Measurements from ENCODE around the gene BCCIP.

The BCCIP gene

DNA sequence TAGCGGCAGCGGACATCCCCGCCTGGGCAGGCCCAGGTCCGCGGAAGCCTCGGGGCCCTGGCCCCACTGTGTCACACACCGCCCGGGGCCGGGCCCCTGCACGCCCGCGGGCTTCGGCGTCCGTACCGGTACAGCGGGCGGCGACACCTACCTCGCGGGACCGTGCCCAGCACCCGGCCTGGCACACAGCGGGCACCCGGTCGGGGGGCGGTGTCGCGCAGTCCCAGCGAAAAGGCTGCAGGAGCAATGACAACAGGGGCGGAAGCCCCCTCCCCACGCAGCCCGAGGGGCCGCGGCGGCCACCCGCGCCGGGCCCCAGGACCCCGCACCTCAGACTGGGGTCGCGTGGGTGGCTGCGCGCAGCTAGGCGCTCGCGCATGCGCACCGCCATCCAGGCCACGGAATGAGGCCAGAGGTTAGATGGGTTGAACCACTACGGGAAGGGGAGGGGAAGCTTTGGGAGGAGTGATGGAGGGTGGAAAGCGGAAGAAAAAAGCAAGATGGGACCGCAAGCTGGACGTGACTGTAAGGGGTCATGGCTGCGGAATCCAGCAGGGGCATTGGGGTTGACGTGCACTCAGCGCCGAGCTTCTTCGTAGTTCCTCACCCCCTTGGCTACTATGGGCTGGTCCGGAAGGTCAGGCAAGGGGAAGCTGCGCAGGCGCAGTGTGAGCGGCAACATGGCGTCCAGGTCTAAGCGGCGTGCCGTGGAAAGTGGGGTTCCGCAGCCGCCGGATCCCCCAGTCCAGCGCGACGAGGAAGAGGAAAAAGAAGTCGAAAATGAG, at the start of gene BCCIP, which contains the start of gene UROS:
Gene BCCIP (plus strand): TSS at position 669 of the 785 bp plus-strand sequence. CDS start 12 bp downstream, at position 681.
Gene UROS (minus strand): TSS at position 381 of the 785 bp plus-strand sequence. CDS start 6,759 bp downstream, outside the sequence.
- peak; percentile 92 for DNase-seq

DNA sequence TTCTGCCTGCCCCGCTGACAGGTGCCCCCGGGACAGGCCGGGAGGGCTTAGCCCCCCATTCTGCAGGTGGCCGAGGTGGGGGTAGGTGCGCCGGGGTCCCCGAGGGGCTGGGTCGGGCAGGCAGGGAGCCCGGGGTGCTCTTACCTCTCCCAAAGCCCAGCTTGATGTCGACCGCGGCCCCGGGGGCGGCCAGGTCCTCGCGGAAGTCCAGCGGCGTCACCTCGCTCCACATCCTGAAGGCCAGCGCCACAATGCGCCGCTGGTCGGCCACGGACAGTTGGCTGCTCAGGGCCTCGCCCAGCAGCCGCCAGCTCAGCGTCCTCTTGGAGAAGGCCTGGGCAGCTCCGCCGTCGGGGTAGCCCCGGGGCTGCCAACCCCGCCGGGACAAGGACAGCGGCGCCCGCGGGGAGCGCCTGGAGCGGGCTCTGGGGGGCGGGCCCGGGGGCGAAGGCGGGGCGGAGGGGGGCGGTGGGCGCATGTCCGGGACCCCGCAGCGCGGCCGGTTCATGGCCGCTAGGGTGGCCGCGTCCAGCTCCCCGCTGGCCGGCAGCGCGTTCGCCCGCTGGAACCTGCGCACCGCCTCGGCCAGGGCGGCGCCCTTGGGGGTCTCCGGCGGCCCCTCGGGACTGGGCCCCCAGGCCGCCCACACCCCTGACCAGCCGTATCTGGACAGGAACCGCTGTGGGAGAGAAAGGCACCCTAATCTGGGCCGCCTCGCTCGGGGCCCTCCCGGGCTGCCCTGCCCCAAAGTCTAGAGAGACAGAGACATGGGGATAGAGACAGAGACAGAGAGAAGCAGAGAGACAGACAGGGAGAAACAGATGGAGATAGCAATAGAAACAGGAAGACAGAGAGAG, 49.4 kb upstream of the BCCIP start:
- DNase-seq = no peak

DNA sequence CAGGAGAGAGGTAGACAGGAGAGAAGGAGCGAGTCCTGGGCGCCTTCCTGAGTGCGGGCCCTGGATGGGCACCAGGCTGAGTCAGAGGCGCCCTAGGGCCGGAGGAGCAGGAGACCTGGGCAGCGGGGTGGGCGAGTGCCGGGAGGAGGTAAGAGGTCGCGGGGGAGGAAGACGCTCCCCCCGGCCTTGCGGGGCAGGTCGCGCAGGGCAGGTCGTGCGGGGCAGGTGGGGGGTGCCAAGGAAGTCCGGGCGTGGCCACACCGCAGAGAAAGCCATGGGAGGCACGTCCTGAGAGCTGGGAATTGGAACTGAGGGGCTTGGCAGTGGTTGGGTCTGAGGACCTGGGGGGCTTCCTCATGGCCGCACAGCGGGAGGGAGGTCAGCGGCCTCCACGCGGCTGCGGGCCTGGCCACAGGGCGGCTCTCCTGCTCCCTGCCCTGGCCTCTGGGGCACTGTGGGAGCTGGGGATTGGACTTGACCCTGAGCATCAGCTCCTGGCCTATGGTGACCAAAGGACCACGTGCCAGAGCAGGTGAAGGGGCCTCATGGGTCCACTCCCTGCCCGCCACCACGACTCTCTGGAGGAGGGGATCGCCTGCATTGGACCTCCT, 48.7 kb upstream of the BCCIP start:
- DNase-seq = no peak

DNA sequence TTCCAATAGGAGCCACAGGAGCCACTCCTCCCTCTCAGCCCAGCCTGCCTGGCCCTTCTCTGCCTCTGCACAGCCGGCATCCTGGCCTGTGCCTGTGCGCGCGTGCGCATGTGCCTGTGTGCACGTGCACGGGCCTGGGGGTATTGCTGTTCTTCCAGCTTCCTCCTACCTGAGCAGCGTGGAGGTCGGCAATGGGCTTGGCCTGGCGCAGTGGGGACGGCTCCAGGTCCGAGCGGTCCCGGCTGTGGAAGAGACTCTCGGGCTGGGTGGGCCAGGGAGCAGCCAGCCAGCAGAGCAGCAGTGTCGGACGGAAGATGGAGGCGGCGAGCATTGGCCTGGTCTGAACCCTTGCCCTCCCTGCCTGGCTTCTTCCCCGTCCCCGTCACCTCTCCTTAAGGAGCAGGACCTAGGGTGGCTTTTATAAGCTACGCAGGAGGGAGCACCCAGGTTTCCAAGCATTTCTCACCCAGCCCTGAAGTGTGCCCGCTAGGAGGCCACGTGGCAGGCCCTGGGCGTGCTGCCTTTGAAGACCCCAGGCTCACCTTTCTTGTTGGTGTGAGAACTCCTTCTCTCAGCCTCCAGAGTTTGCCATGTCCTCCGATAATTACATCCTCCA, 47.7 kb upstream of the BCCIP start, which contains the start of gene MMP21:
Gene MMP21 (minus strand): TSS at position 331 of the 616 bp plus-strand sequence. CDS start 0 bp downstream, at position 331.
- no peak for DNase-seq

DNA sequence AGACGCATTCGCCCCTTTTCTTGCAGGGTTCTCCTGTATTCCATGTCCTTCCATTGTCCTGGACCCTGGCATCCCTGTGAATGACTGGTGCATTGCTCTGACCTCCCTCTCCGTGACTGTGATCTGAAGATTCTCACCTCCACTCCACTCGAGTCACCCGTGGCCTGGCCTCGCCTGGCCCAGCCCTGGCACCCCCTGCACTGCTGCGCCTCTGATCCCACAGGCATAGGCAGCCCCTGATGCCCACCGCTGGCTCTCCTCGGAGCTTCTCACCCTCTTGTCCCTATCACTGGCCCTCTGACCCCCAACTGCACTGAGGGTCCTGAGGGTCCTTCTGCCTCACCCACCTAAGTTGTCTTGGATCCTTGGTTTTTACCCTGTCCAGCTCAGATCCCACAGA, 45.5 kb upstream of the BCCIP start:
- no peak for DNase-seq

DNA sequence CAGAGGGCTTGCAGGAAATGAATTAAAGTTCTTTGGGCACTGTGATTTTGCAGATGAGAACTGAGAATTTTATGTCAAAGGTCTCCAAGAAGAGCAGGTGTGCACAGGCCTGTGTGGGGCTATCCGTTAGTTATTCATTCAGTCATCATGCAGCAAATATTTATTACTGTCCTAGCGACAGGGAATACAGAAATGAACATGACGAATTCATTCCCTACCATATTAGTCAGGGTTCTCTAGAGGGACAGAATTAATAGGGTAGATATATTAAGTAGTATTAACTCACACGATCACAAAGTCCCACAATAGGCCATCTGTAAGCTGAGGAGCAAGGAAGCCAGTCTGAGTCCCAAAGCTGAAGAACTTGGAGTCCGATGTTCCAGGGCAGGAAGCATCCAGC, 44.8 kb upstream of the BCCIP start:
- DNase-seq = no peak

DNA sequence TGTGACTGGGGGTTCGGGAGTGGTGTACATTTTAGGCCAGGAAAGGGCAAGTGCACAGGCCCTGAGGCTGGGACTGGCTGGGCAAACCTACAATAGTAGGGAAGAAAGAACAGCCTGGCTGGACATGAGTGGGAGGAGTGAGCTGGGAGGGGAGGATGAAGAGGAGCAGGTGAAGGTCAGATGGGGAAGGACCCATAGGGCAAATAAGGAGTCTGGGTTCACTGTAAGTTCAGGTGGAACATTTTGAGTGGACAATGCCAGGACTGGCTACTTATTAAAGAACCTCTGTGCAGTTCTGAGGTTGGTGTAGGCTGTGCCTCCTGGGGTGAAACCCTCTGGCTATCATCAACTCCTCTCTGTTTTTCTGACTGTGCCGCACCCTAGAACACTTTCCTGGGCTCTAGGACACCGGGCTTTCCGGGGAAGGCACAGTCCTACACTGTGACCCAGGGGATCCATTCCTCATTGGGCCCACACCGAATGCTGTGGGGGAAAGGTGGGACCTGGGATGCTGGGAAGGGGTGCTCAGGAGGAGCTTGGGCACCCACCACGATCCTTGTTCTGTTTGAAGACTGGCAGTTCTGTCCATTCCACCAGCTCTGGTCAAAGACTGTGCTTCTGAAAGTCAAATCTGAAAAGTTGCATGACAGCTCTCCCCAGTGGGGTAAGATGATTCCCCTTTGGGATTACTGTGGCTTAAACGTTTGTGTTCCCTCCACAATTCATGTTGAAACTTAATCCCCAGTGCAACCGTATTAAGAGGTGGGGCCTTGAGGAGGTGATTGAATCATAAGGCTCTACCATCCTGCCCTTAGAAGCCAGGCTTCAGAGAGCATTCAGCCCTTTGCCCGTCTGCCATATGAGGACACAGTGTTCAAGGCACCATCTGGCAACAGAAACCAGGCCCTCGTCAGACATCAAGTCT, 43.7 kb upstream of the BCCIP start:
- no peak for DNase-seq

DNA sequence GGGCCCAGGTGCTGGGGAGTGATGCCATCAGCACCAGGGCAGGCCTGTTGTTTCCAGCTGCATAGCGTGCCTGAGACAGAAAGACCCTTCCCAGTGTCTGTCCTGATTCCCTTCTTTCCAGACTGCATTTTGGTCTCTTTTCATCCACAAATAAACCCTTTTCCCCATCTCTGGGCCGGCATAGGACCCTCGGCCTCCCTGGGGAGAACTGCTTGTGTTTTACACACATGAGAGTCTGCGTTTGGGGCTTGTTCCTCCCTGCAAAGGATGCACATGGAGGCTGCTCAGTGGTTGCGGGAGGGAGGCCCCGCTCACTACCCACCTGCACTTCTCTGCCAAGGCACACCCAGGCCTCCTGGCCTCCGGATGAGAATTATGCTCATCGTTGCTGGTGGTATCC, 42.0 kb upstream of the BCCIP start:
- no peak for DNase-seq

DNA sequence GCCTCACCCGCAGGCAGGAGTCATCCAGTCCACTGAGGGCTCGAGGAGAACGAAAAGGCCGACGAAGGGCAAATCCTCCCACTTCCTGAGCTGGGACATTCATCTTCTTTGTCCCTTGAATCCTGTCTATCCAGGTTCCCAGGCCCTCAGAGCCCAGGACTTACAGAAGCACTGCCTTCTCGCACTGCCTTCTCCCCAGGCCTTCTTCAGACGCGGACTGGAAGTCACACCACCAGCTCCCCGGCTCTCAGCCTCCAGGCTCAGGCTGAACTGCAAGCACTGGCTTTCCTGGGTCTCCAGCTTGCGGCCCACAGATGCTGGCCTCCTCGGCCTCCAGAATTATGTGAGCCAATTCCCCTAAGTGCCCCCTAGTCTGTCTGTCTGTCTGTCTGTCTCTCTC, 41.3 kb upstream of the BCCIP start:
- DNase-seq = no peak

DNA sequence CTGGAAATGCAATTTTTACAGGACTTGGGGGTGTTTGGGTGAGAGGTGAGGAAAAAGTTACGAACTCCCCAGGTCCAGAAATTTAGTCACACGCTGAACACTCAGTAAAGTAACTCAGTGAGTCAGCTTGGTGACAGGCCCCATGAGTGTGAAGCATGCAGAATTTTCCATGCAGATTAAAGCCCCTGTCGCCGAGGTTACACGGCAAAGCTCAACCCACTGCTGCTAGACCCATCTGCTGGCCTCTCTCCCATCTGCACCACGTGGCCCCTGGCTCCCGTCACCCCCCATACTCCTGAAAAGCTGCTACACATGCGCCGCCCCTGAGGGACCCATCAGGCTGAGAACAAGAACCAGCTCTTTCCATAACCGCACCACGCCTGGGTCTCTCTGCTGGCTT, 40.7 kb upstream of the BCCIP start:
- no peak for DNase-seq

DNA sequence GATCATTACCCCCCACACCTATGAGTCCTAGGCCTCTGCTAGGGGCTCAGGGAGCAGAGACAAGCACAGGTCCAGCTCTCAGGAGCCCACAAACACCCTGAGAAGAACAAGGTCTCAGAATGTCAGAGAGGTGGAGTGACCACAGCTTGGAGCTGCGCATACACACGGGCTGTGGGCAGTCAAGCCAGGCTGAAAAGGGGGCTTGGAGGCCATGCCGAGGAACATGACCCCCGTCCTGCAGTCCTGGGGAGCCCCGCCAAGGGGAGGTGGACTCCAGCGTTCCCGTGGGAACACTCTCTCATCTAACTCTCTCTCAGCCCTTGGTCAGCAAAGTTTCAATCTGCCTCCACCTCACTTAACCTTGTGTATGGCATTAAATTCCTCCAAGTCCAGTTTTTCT, 39.9 kb upstream of the BCCIP start:
- no peak for DNase-seq

DNA sequence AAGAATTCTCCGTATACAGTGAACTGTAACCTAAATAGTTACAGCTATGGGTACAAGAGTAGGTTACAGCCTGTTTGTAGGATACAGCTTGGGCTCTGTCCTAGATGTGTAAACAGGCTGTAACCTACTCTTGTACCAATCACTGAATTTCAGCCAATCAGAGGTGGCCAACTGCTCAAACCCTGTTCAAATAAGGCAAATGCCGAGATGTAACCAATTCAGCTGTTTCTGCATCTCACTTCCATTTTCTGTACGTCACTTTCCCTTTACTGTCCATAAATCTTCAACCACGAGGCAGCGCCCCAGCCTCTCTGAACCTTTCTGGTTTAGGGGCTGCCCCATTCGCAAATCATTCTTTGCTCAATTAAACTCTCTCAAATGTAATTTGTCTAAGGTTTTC, 39.4 kb upstream of the BCCIP start:
- DNase-seq = no peak

DNA sequence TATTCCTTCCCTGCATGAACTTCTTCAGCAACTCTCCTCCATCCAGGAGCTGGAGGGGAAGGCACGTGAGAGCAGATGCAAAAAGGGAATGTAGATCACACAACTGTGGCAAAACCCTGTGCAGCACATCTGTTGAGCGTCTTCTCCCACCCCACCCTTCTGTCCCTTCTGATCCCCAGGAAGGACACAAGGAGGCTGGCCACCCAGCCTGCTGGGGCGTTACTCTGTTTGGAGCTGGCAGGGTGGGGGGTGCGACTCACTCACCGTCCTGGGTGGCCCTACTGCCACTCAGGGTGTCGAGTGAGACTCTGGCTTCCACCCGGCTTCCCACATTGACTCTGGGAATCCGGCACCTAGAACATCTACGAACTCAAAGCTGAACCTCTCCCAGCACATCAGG, 37.6 kb upstream of the BCCIP start:
- DNase-seq = no peak

DNA sequence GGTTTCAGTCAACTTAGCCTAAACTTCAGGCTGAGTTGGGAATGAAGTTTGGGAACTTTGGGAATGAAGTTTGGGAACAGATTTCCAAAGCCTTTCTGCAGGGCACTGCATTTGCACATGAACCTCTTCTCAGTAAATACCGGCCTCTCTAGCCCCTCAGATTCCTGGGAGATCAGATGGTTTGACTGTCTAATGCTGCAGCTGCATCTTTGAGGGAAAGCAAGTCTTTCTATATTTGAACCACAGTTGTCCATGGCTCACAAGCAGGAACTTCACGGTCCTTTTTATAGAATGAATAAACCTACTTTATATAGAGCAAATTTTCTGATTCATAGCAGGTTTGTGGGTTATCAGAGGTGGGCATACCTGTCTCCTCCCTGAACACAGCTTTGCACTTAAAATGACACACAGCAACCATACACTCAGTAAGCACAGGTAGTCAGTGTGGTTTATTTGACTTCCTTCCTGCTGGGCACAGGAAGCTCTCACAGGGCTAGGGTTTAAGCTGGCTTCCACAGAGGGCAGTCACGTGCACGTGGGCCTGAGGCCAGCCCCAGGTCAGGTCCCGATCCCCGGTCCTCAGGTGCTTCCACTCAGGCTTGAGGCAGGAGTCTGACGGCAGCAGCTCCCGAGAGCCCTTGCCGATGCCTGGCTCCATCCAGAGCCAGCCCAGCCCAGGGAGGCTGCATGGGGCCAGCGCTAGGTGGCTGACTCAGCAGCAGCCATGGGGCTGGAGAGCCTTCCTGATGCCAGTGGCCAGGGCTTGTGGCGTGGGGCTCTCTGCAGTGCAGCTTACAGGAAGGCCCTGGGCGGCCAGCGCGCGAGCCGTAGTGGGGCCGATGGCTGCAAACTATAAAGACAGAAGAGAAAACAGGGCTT, 35.0 kb upstream of the BCCIP start:
- peak; percentile 20 for DNase-seq

DNA sequence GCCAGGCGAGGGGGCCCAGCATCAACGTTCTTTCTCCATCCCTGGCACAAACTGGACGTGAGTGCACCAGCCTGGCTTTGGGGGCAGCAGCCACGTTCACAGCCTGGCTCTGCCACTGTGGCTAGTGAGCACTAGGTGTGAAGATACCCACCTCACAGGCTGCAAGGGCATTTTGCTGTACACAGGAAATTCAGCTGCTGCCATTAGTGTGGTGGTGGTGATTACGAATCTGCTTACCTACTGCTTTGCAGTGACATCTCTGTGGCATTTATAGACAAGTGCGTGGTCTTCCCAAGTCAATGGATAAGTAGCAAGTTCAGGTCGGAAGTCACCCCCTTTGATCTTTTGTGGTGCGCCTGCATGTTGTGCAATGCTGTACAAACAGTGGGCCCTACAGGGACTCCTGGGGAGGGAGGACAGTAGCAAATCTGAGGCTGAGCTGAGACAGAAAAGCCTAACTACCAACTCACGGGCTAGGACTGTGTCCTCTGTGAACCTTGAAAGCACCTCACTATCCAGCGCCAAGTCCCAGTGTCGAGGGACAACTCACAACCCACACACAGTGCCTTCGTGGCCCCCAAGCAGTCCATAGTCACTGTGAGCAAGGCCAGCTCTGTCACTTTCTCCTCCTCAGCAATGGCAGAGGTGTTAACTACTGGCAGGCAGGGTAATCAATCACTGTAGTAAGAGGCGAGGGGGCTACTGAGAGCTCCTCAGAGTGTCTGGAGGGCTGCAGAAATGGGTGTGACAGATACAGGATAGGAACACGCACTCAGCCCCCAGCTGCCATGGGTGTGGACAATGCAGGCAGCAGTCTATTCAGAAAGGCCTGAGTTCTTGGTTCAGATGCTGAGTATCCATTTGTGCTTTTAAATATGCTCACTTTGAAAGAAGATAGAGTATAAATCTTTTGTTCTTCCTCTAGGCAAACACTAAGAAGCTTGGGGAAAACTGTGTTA, 30.7 kb upstream of the BCCIP start:
- DNase-seq = no peak

DNA sequence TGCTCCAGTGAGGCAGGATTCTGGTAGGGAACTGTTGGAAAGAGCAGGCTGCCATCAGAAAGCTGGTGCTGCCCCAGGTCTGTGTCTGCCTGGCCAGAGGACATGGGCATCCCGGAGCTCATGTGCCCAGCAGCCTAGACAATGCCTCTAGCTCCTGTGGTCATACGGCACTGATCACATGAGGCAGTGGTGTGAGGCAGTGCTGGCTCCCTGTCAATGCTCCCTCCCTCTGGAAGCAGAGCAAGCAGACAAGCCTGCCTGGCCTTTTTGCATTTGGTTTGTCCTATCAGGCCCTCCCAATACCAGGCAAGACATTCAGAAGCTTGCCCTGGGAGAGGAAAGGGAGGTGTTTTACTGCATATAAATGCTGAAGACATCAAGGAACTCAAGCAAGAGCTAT, 28.2 kb upstream of the BCCIP start:
- no peak for DNase-seq

DNA sequence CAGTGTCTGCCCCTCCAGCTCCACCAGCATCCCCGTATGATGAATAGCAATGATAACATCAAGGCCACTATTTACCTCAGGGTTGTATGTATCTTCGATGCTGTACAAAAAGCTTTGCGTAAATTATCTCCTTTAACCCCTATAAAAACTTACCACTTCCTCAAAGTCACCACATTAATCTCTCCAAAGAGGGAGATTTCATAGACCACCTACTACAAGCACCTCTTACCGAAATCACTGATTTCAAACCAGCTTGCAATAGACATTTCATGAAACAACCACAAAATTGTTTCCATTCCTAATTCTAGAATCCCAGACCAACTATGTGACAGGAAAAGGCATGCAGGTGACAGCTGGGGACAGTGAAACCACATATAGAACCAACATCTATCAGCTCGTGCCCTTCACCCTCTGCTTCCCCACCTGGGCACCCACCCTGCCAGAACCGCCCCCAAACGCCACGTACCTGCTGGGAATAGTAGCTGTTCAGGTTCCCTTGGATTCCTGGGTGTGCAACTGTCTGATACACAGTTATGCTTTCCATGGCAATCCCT, 27.6 kb upstream of the BCCIP start:
- DNase-seq = no peak

DNA sequence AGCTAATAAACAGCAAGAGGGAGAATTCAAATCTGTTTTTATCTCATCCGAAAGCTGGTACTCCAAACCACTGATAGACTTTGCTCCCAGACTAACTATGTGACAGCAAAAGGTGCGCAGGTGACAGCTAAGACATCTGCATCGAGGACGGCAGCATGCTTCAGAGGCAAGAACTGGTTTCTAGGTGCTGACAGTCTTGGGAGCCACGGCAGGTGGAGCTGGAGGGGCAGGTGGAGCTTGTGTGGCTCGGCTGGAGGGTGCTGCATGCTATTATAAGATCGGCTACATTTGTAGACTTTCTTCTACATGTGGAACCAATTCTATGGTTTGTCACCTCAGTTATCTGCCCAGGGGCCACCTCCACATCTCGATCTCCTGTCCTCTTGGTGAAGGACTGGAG, 25.9 kb upstream of the BCCIP start:
- no peak for DNase-seq

DNA sequence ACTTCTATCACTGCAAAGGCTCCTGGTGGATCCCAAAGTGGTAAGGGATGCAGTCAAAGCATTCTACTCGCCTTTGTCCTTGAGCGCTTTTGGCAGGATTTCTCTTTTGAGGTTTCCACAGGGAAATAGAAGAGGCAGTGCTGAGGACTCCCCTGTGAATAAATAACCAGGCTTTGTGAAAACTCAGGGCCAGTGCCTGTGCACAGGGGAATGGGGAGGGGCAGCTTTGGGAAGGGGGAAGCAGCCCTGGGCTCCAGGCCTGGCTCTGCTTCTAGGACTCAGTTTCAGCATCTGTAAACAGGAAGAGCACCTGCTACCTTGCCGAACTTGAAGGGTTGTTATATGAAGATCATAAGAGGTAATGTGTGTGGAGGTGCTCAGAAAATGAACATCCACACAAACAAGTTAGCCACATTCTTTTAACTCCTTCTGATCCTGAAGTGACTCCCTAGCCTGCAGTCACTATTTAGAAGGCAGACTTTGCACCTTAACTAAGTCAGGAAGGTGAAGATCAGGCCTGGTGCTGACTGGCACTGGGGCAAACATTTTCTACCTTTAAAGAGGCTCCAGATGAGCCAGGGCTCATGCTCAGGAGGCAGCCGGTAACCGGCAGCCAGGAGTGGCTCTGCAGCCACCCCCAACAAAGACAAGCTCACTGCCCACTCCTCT, 25.2 kb upstream of the BCCIP start:
- no peak for DNase-seq
